ENCODE data around the gene SLC4A11.
A peak's percentile ranks its signal among the peaks of the same experiment; 100 is the strongest.

SLC4A11 gene

DNA sequence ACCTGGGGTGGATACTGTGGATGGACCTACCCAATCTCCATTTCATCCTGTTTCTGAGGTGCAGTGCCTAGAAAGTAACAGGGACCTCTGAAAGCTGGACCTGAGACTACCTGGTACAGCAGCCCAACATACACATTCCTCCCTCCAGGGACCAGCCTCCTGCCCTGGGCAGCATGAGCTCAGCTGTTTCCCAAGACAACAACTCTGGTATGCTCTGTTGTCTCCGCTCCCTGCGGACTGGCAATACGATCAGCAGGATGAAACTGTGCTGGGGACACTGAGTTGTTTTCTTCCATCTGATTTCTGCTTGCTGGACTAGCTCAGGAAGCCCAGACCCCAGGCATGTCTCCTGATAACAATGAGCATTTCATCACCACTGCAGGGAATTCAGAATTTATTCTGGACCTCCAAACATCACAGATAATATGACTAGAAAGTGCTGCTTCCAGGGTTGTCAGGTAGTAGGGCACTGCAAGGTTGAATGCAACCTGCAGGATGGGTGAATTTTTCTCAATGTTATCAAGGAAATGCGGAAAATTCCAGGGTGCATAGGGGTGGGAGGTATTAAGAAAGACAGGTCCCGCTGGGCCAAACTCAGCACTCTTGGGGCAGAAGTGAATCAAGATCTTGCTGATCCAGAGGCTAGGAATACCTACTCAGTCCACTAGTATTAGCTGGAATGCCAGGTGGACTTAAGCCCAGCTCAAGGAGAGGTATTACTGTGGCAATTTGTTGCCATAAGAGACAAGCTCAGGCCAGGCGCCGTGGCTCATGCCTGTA, 38.9 kb upstream of the SLC4A11 start:
- TF ChIP-seq, protein P1, sequence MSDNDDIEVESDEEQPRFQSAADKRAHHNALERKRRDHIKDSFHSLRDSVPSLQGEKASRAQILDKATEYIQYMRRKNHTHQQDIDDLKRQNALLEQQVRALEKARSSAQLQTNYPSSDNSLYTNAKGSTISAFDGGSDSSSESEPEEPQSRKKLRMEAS (IDR thresholded peaks at IDR 0.05; ENCODE audit: low read depth, low read length) = no peak
- TF ChIP-seq, protein P2, sequence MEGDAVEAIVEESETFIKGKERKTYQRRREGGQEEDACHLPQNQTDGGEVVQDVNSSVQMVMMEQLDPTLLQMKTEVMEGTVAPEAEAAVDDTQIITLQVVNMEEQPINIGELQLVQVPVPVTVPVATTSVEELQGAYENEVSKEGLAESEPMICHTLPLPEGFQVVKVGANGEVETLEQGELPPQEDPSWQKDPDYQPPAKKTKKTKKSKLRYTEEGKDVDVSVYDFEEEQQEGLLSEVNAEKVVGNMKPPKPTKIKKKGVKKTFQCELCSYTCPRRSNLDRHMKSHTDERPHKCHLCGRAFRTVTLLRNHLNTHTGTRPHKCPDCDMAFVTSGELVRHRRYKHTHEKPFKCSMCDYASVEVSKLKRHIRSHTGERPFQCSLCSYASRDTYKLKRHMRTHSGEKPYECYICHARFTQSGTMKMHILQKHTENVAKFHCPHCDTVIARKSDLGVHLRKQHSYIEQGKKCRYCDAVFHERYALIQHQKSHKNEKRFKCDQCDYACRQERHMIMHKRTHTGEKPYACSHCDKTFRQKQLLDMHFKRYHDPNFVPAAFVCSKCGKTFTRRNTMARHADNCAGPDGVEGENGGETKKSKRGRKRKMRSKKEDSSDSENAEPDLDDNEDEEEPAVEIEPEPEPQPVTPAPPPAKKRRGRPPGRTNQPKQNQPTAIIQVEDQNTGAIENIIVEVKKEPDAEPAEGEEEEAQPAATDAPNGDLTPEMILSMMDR (IDR thresholded peaks at IDR 0.05; ENCODE audit: low read depth, low read length) = no peak
- TF ChIP-seq POLR2A (IDR thresholded peaks at IDR 0.05; ENCODE audit: extremely low read depth, insufficient read length) (no peak), MYC (IDR thresholded peaks at IDR 0.05; ENCODE audit: low read depth, low read length) (no peak)
- no peak overlapping the region for H3K4me3 ChIP-seq (ENCODE audit: low read depth, low read length)
- no peak for DNase-seq (ENCODE audit: low read depth)

DNA sequence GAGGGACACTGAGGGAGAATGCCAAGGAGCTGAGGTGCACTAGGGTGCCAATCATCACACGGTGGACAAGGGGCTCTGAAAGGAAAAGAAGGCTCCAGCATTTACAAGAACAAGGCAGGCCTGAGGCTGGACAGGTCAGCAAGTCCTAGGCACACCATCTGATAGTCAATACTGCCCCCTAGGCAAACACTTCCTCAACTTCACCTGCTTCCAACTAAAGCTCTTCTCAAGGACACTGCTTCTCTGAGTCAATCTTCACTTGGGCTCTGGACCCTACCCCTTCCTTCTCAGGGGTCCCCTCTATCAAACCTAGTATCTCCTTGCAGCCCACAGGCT, 37.7 kb upstream of the SLC4A11 start:
- peak; percentile 60 for DNase-seq (ENCODE audit: low read depth)
- TF ChIP-seq, protein P2 (IDR thresholded peaks at IDR 0.05; ENCODE audit: low read depth, low read length) = peak; percentile 47
- TF ChIP-seq POLR2A (IDR thresholded peaks at IDR 0.05; ENCODE audit: extremely low read depth, insufficient read length) = no peak
- H3K4me3 ChIP-seq (ENCODE audit: low read depth, low read length) = no peak overlapping the region

DNA sequence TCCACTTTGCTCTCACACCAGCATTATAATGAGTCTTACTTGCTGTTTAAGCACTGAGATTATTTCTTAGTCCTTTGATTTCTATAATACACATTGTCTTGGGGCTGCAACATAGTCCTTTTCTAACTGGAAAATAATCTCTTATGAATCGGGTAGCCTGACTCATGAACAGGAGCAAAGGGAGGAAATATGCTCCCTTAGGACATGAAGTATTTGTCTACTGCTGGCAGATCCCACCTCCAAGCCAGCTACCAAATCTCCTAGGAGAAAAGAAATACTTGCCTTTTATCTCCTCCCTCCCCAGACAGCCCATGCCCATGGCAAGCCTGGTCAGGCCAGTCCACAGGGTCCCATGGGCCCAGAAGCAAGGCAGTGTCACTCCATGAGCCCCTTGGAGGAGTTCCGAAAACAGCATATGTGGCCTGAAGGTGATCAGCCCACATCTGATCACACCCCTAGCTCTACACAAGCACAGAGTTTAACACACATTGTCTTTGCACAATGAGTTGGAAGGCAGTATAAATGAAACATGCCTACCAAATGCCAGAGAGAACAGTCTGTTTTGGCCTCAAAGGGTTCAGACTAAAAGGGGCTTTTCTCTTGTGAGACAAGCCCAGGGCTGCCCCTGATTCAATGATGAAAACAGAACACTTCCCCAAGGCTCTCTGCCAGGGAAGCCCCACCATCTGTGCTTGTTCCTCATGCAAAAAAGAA, 37.1 kb upstream of the SLC4A11 start:
- no peak overlapping the region for H3K4me3 ChIP-seq (ENCODE audit: low read depth, low read length)
- TF ChIP-seq POLR2A (IDR thresholded peaks at IDR 0.05; ENCODE audit: extremely low read depth, insufficient read length) (no peak), MYC (IDR thresholded peaks at IDR 0.05; ENCODE audit: low read depth, low read length) (no peak)
- TF ChIP-seq, protein P1 (IDR thresholded peaks at IDR 0.05; ENCODE audit: low read depth, low read length) = no peak
- TF ChIP-seq, protein P2 (IDR thresholded peaks at IDR 0.05; ENCODE audit: low read depth, low read length) = no peak
- no peak for DNase-seq (ENCODE audit: low read depth)

DNA sequence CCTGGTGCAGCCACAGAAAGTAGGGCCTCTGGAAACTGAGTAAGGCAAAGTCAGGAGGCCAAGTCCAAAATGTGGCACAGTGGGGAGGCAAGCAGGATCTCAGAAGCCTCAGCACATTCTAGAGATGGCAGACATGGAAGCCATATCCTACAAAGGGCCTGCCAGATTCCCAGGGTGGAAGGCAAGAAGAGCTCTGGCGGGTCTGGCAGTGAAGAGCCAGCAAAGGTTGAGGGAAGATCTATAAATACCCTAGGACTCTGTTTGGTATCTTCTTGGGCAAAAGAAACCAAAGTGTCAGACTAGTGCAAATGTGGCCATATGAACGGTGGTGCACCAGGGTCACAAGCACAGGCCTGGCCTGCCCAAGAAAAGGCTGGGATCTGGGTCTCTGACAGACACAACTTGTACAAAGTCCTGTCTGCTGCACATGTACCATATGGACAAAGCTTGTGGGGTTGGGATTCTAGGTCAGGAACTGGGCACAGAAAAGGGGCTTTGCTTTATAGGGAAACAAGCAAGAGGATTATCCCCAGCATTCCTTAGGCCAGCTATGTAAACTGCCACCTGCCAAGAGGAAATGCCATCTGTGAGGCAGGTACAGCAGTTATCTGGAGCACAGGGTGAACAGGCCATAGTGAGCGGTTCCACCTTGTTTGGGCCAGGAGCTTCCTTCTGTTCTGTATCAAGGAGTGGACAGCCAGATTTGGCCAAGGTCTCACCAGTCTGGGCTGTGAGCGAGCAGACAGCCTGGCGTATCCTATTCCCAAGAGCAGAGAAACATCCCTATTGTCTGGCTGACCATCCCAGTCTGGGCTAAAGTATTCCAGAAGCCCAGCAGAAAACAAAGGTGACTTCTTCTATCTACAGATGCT, 36.3 kb upstream of the SLC4A11 start:
- TF ChIP-seq, protein P1 (IDR thresholded peaks at IDR 0.05; ENCODE audit: low read depth, low read length) = no peak
- TF ChIP-seq POLR2A (IDR thresholded peaks at IDR 0.05; ENCODE audit: extremely low read depth, insufficient read length) (no peak), MYC (IDR thresholded peaks at IDR 0.05; ENCODE audit: low read depth, low read length) (no peak)
- TF ChIP-seq, protein P2 (IDR thresholded peaks at IDR 0.05; ENCODE audit: low read depth, low read length) = no peak
- no peak overlapping the region for H3K4me3 ChIP-seq (ENCODE audit: low read depth, low read length)
- no peak for DNase-seq (ENCODE audit: low read depth)

DNA sequence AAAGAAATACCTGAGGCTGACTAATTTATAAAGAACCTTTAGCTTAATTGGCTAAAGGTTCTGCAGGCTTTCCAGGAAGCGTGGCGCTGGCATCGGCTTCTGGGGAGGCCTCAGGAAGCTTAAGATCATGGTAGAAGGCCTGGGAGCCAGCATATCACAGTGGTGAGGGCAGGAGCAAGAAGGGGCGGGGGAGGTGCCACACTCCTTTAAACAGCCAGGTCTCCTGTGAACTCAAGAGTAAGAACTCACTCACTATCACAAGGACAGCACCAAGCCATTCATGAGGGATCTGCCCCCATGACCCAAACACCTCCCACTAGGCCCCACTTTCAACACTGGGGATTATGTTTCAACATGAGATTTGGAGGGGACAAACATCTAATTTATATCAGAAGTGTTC, 34.4 kb upstream of the SLC4A11 start:
- no peak for DNase-seq (ENCODE audit: low read depth)
- TF ChIP-seq MYC (IDR thresholded peaks at IDR 0.05; ENCODE audit: low read depth, low read length) (no peak), POLR2A (IDR thresholded peaks at IDR 0.05; ENCODE audit: extremely low read depth, insufficient read length) (no peak)
- no peak overlapping the region for H3K4me3 ChIP-seq (ENCODE audit: low read depth, low read length)

DNA sequence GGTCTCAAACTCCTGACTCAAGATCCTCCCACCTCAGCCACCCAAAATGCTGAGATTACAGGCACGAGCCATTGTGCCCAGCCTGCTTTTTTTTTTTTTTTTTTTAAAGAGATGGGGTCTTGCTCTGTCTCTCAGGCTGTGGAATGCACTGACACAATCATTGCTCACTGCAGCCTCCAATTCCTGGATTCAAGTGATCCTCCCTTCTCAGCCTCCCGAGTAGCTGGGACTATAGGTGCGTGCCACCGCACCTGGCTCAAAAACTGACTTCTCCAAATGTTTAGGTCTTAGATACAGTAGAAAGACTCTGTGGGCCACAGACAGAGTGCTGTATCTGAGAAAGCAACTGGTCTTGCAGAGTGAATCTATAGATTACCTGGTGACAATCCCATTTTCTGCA, 31.1 kb upstream of the SLC4A11 start:
- DNase-seq (ENCODE audit: low read depth) = no peak
- H3K4me3 ChIP-seq (ENCODE audit: low read depth, low read length) = no peak overlapping the region
- TF ChIP-seq, protein P1 (IDR thresholded peaks at IDR 0.05; ENCODE audit: low read depth, low read length) = no peak
